Measurements from ENCODE around the gene IFI6. TPM values are rescaled to one million over a fixed set of nuclear protein-coding genes. Genes with fewer than 3 reads are reported as not detected.
A peak's percentile ranks its signal among the peaks of the same experiment; 100 is the strongest.

IFI6 gene
- total and polyA plus RNA-seq, 2 donors (not counting 1 experiment from before 2014, with no cell fraction given), result 11.7 to 12.0 TPM

GRCh38 chr1:27668808-27669723 lies 2.9 kb downstream of the IFI6 start:
- Mint-ChIP-seq H3K4me1 (peaks cover 26% of the 10 kb centered on the region), H3K27me3 (no peaks in the 10 kb centered on the region), H3K9me3 (ENCODE audit: insufficient read depth) (no peaks in the 10 kb centered on the region), H3K4me3 (peak overlapping the region; percentile 79), H3K27ac (peak overlapping the region; percentile 37)
- Histone ChIP-seq H3K27ac (ENCODE audit: low read length in 2 of 2) (no peak overlapping the region), H4K20me1 (ENCODE audit: control insufficient read depth, insufficient read depth, low read length, poor library complexity, severe bottlenecking) (no peaks in the 10 kb centered on the region), H3K4me1 (ENCODE audit: control insufficient read depth in 2 of 2, insufficient read depth in 2 of 2, low read length in 2 of 2) (peaks cover 14 to 24% of the 10 kb centered on the region in 2 donors), H3K4me3 (ENCODE audit: control extremely low read depth in 1 of 5, extremely low read depth in 1 of 5, insufficient read depth in 1 of 5, low read depth in 2 of 5, low read length in 4 of 5) (peak overlapping the region; percentile 28 to 67 (median 43)), H3K79me2 (ENCODE audit: control insufficient read depth, insufficient read depth, low read length) (peaks cover 15% of the 10 kb centered on the region), H3K9me3 (ENCODE audit: control extremely low read depth in 1 of 3, control insufficient read depth in 2 of 3, insufficient read depth in 1 of 3, low read length in 2 of 3) (no peaks in the 10 kb centered on the region), H3K27me3 (replicated peaks in 1 of 4; ENCODE audit: control extremely low read depth in 1 of 4, control insufficient read depth in 3 of 4, insufficient read depth in 4 of 4, low read length in 3 of 4) (no peaks in the 10 kb centered on the region), H3K4me2 (replicated peaks; ENCODE audit: low read depth, low read length, poor library complexity, severe bottlenecking) (peak overlapping the region; percentile 88), H2AFZ (ENCODE audit: insufficient read depth, low read depth, low read length, poor library complexity, severe bottlenecking) (peak overlapping the region; percentile 95), H3K9ac (ENCODE audit: low read length) (peak overlapping the region; percentile 62), H3K36me3 (replicated peaks in 1 of 2; ENCODE audit: control extremely low read depth in 1 of 2, control insufficient read depth in 1 of 2, extremely low read depth in 1 of 2, insufficient read depth in 2 of 2, low read length in 1 of 2) (peaks cover 0 to 1% of the 10 kb centered on the region in 2 experiments)
- intact Hi-C loops (cut with micrococcal nuclease), result loop anchor here (10.0 kb wide), 1 partner anchor 564 kb away; no protein-coding TSS in a partner anchor
- POLR2A ChIA-PET, result interaction anchor here (0.7 to 1.8 kb wide), 3 partner anchors 57 to 240 kb away, joined by 3 to 6 read pairs (median 3); partner anchors contain the start of gene FAM76A
- ATAC-seq (ENCODE audit: low read depth) (peak; percentile 52), DNase-seq (peak; percentile 88)
- CTCF ChIA-PET, result interaction anchor here (0.6 to 4.1 kb wide), 53 partner anchors 8 to 804 kb away, joined by 3 to 65 read pairs (median 4); partner anchors contain the start of genes AHDC1, FAM76A, PPP1R8 and STX12
- WGBS (ENCODE audit: insufficient coverage), result 18% methylated on average over 36 of the region's 36 CpGs
- TF ChIP-seq EZH2 (IDR thresholded peaks at IDR 0.05; ENCODE audit: borderline replicate concordance, insufficient read depth, low read depth, low read length, poor library complexity, severe bottlenecking), result no peak
- TF ChIP-seq CTCF (IDR thresholded peaks at IDR 0.05), result peak; percentile 92

Data from B cell (primary cell).